GM12878 (cell line): ENCODE results near the gene CROCC. TPM values are rescaled to one million over a fixed set of nuclear protein-coding genes. Genes with fewer than 3 reads are reported as not detected.

Experiments used
- ATAC-seq: fragments of 200-7000 bp; cut with Tn5 transposase; 3 replicates; pipeline ENCODE4 v1.9.1; 2020; ENCODE audit warnings: mild to moderate bottlenecking, moderate library complexity
- BruUV-seq: library from RNA; stranded (reverse); fragments of 400-500 nt; replicated peaks from 2 replicates; lab custom pipeline; 2021; lab: Mats Ljungman, UMichigan
- CTCF ChIA-PET: fragments of 300-600 bp; sonication (Branson Sonifier 250); formaldehyde crosslinking; extraction: SDS; loops from one replicate; lab custom pipeline; 2021; ENCODE audit warnings: inconsistent platforms; lab: Yijun Ruan, JAX
- POLR2A ChIA-PET: fragments of 350-600 bp; formaldehyde crosslinking; extraction: SDS; loops from one replicate; lab custom pipeline; 2021; ENCODE audit warnings: inconsistent platforms; lab: Charles Lee
- RAD21 ChIA-PET: fragments of 300-600 bp; sonication (Branson Sonifier 250); formaldehyde crosslinking; loops from one replicate; lab custom pipeline; 2023; ENCODE audit warnings: antibody characterized with exemption; ENCODE audit not compliant: unreplicated experiment; lab: Charles Lee
- SMC1A ChIA-PET: fragments of 300-600 bp; sonication (Branson Sonifier 250); formaldehyde crosslinking; loops from one replicate; lab custom pipeline; 2023; ENCODE audit not compliant: unreplicated experiment, uncharacterized antibody; lab: Charles Lee
- DNase-seq: peaks from one replicate; pipeline ENCODE4 v3.0.0-alpha.2; 2011; ENCODE audit warnings: low read depth, low spot score
- FAIRE-seq: peaks from 3 replicates; lab custom pipeline; 2011; peaks lifted over from hg19 to GRCh38; lab: Jason Lieb, UNC
- H2AFZ ChIP-seq: 2 replicates; pipeline ENCODE4 v1.6.0; 2011; ENCODE audit warnings: low read depth, low read length, control low read depth; ENCODE audit not compliant: control insufficient read depth
- H3K27ac ChIP-seq: 2 replicates; pipeline ENCODE4 v1.5.1; 2011; ENCODE audit warnings: control low read depth; ENCODE audit not compliant: control insufficient read depth, insufficient read depth
- H3K27me3 ChIP-seq, 2 experiments: replicated peaks in 1 of 2; 2 replicates each; pipeline versions ENCODE4 v1.6.0 to v1.6.1; 2011; ENCODE audit warnings: low read length in 1 of 2; ENCODE audit not compliant: control insufficient read depth in 2 of 2, insufficient read depth in 2 of 2
- H3K36me3 ChIP-seq, 2 experiments: 2 replicates each; pipeline ENCODE4 v1.5.1; 2011; ENCODE audit warnings: low read length in 1 of 2; ENCODE audit not compliant: control insufficient read depth in 2 of 2, insufficient read depth in 2 of 2
- H3K4me1 ChIP-seq: 2 replicates; pipeline ENCODE4 v1.6.1; 2011; ENCODE audit warnings: mild to moderate bottlenecking, low read length, moderate library complexity, mixed read lengths; ENCODE audit not compliant: control insufficient read depth, insufficient read depth
- H3K4me2 ChIP-seq: 2 replicates; pipeline ENCODE4 v1.6.0; 2011; ENCODE audit warnings: control low read depth; ENCODE audit not compliant: control insufficient read depth, insufficient read depth
- H3K4me3 ChIP-seq: fragments of 200-600 bp; sonication (generic); 2 replicates; pipeline ENCODE4 v1.5.1; 2016
- H3K79me2 ChIP-seq: 2 replicates; pipeline ENCODE4 v1.6.0; 2011; ENCODE audit warnings: low read length; ENCODE audit not compliant: control insufficient read depth, insufficient read depth
- H3K9ac ChIP-seq: 2 replicates; pipeline ENCODE4 v1.8.0; 2011; ENCODE audit warnings: low read length, control low read depth, mixed read lengths; ENCODE audit not compliant: control insufficient read depth, insufficient read depth
- H3K9me3 ChIP-seq: replicated peaks from 3 replicates; pipeline ENCODE4 v1.5.1; 2011; ENCODE audit warnings: mild to moderate bottlenecking, low read length; ENCODE audit not compliant: control insufficient read depth, insufficient read depth
- H4K20me1 ChIP-seq: 2 replicates; pipeline ENCODE4 v1.6.0; 2011; ENCODE audit not compliant: control insufficient read depth, insufficient read depth
- CEBPB ChIP-seq, 2 experiments: fragments of 150-350 bp in 1 of 2; IDR thresholded peaks; 2 replicates each; pipeline ENCODE4 v1.6.1; 2012 to 2014; ENCODE audit warnings: low read depth in 2 of 2, low read length in 2 of 2, borderline replicate concordance in 1 of 2, inconsistent platforms in 1 of 2
- JUNB ChIP-seq: IDR thresholded peaks from 2 replicates; pipeline ENCODE4 v1.6.1; 2016; ENCODE audit warnings: antibody characterized with exemption, mild to moderate bottlenecking
- KLF5 ChIP-seq: fragments of 450-650 bp; IDR thresholded peaks from 2 replicates; pipeline ENCODE4 v1.6.1; 2014; ENCODE audit warnings: mild to moderate bottlenecking; ENCODE audit not compliant: partially characterized antibody
- SIN3A ChIP-seq: IDR thresholded peaks from 2 replicates; pipeline ENCODE4 v1.6.1; 2012; ENCODE audit warnings: low read depth, low read length, improper control_type of control experiment
- YBX1 ChIP-seq: fragments of 450-650 bp; IDR thresholded peaks from 2 replicates; pipeline ENCODE4 v1.6.1; 2016; ENCODE audit warnings: antibody characterized with exemption
- WGBS: methylation state at CpG from one replicate; pipeline ENCODE4 v1.1.6; 2016; ENCODE audit warnings: low lambda C conversion rate; ENCODE audit not compliant: insufficient replicate concordance, insufficient coverage; ENCODE audit errors: missing lambda C conversion rate; 5-methylcytosine and 5-hydroxymethylcytosine counted together
- in situ Hi-C: fragments of 300-500 bp; cut with MboI; formaldehyde crosslinking; loops from 9 replicates; pipeline ENCODE4 v1.14.3; 2018; ENCODE audit warnings: mixed read lengths
- intact Hi-C: fragments of 100-400 bp; cut with micrococcal nuclease; formaldehyde crosslinking; loops from one replicate; pipeline ENCODE4 v1.14.2; 2022; ENCODE audit not compliant: unreplicated experiment
- polyA plus RNA-seq, 11 experiments: library from polyadenylated mRNA; depleted of rRNA in 4 of 11; unstranded in 6 of 11; stranded (reverse) in 5 of 11; fragments of >200 nt; fragmentation: Nextera tagmentation in 4 of 11; fragmentation: Illumina TruSeq in 1 of 11; extraction: Ambion mirVana in 4 of 11; extraction: Trizol in 1 of 11; gene quantifications; 1 replicate in 1 of 11; 2 replicates in 10 of 11; pipeline versions ENCODE4 v1.2.1 to v1.2.3, GENCODE V29; 2011 to 2016; ENCODE audit warnings: inconsistent platforms in 2 of 11, missing spikeins in 2 of 11, low read depth in 1 of 11
- total RNA-seq, 4 experiments: library from RNA; depleted of rRNA in 3 of 4; stranded (reverse); fragments of >200 nt in 3 of 4; fragmentation: Illumina TruSeq in 1 of 4; extraction: Trizol in 1 of 4; gene quantifications; 2 replicates each; pipeline versions ENCODE4 v1.2.1 to v1.2.3, GENCODE V29; 2013 to 2021

CROCC gene
- total and polyA plus RNA-seq, 10 of the 15 experiments (the other 5 are each of a cell fraction or from before 2014, with no cell fraction given) = 0.04 to 5.5 (median 2.3) TPM

GRCh38 chr1:16992675-16993074 is 70.9 kb downstream of the CROCC start:
- in situ Hi-C loops (no loop called here), intact Hi-C loops (no loop called here)
- ChIA-PET SMC1A (no interaction called here), RAD21 (no interaction called here), POLR2A (no interaction called here), CTCF (no interaction called here)
- Histone ChIP-seq H3K4me2 (no peak overlapping the region), H3K27me3 (no peaks in the 10 kb centered on the region), H3K27ac (no peak overlapping the region), H2AFZ (no peak overlapping the region), H3K36me3 (no peaks in the 10 kb centered on the region), H3K9ac (no peak overlapping the region), H4K20me1 (no peaks in the 10 kb centered on the region), H3K9me3 (no peaks in the 10 kb centered on the region), H3K4me3 (no peak overlapping the region), H3K79me2 (no peaks in the 10 kb centered on the region), H3K4me1 (no peaks in the 10 kb centered on the region)
- no peak for TF ChIP-seq JUNB
- TF ChIP-seq SIN3A = no peak
- ATAC-seq (no peak), DNase-seq (no peak), FAIRE-seq (no peak)
- 92% methylated on average over 9 of the region's 9 CpGs for WGBS
- no TSS peak for BruUV-seq

- FAIRE-seq = no peak
- Histone ChIP-seq H3K36me3 (no peaks in the 10 kb centered on the region; a peak in 1 of 4 replicates), H3K4me3 (no peak overlapping the region), H3K9me3 (no peaks in the 10 kb centered on the region), H3K4me1 (no peaks in the 10 kb centered on the region), H3K9ac (no peak overlapping the region), H3K27ac (no peak overlapping the region), H3K4me2 (no peak overlapping the region), H3K27me3 (no peaks in the 10 kb centered on the region), H3K79me2 (no peaks in the 10 kb centered on the region), H2AFZ (no peak overlapping the region), H4K20me1 (no peaks in the 10 kb centered on the region)
- no TSS peak for BruUV-seq
- in situ Hi-C loops (no loop called here), intact Hi-C loops (no loop called here)
- TF ChIP-seq KLF5 (no peak), YBX1 (no peak), CEBPB (IDR thresholded peaks at IDR 0.05; ENCODE audit: borderline replicate concordance in 1 of 2, low read depth in 2 of 2, low read length in 2 of 2) (no peak)
- 85% methylated on average over 15 of the region's 15 CpGs for WGBS
- no peak for ATAC-seq
- CTCF ChIA-PET = no interaction called here
- RAD21 ChIA-PET = no interaction called here
- POLR2A ChIA-PET = no interaction called here
- DNase-seq = no peak
- SMC1A ChIA-PET = no interaction called here
These were observed 71.8 kb downstream of the CROCC start for GRCh38 chr1:16993521-16994038.
